Keratinocyte (primary cell): ENCODE data around the gene FAF1. TPM values are rescaled to one million over a fixed set of nuclear protein-coding genes. Genes with fewer than 3 reads are reported as not detected.

ENCODE experiments used
- DNase-seq: peaks from one replicate; pipeline ENCODE4 v3.0.0-alpha.2; 2011; ENCODE audit warnings: low read depth, missing footprints, low spot score
- FAIRE-seq: peaks from 2 replicates; lab custom pipeline; 2011; peaks lifted over from hg19 to GRCh38; lab: Jason Lieb, UNC
- H2AFZ ChIP-seq: 2 replicates; pipeline ENCODE4 v1.6.0; 2012; ENCODE audit warnings: low read length, control low read depth, inconsistent platforms; ENCODE audit not compliant: control insufficient read depth
- H3K27ac ChIP-seq: 2 replicates; pipeline ENCODE4 v1.5.1; 2011; ENCODE audit warnings: low read length; ENCODE audit not compliant: control insufficient read depth, insufficient read depth
- H3K27me3 ChIP-seq: 3 replicates; pipeline ENCODE4 v1.6.0; 2011; ENCODE audit warnings: low read length; ENCODE audit not compliant: control insufficient read depth, insufficient read depth; ENCODE audit errors: extremely low read depth
- H3K36me3 ChIP-seq, 2 experiments: 2 replicates in 1 of 2; 3 replicates in 1 of 2; pipeline ENCODE4 v1.5.1; 2011; ENCODE audit warnings: low read length in 2 of 2, mild to moderate bottlenecking in 1 of 2; ENCODE audit not compliant: control insufficient read depth in 2 of 2, insufficient read depth in 2 of 2; ENCODE audit errors: extremely low read depth in 1 of 2
- H3K4me1 ChIP-seq: 3 replicates; pipeline ENCODE4 v1.5.1; 2011; ENCODE audit warnings: low read length; ENCODE audit not compliant: control insufficient read depth, insufficient read depth; ENCODE audit errors: extremely low read depth
- H3K4me2 ChIP-seq: 3 replicates; pipeline ENCODE4 v1.6.0; 2011; ENCODE audit warnings: low read depth, low read length; ENCODE audit not compliant: control insufficient read depth, insufficient read depth; ENCODE audit errors: extremely low read depth
- H3K4me3 ChIP-seq, 3 experiments: fragments of 200-600 bp in 1 of 3; sonication (generic) in 1 of 3; 2 replicates in 2 of 3; 3 replicates in 1 of 3; pipeline ENCODE4 v1.5.1; 2011 to 2016; ENCODE audit warnings: low read length in 3 of 3, mild to moderate bottlenecking in 3 of 3, control low read depth in 2 of 3, inconsistent platforms in 1 of 3, low read depth in 1 of 3, mixed read lengths in 1 of 3, mixed run types in 1 of 3, moderate library complexity in 1 of 3; ENCODE audit not compliant: control insufficient read depth in 2 of 3, insufficient read depth in 2 of 3; ENCODE audit errors: extremely low read depth in 1 of 3
- H3K79me2 ChIP-seq: 2 replicates; pipeline ENCODE4 v1.6.0; 2012; ENCODE audit warnings: low read length; ENCODE audit not compliant: control insufficient read depth, insufficient read depth
- H3K9ac ChIP-seq: 3 replicates; pipeline ENCODE4 v1.6.0; 2011; ENCODE audit warnings: low read length; ENCODE audit not compliant: control insufficient read depth, insufficient read depth; ENCODE audit errors: extremely low read depth
- H3K9me1 ChIP-seq: 3 replicates; pipeline ENCODE4 v1.6.0; 2011; ENCODE audit warnings: low read length; ENCODE audit not compliant: control insufficient read depth, insufficient read depth; ENCODE audit errors: extremely low read depth
- H3K9me3 ChIP-seq: 2 replicates; pipeline ENCODE4 v1.5.1; 2012; ENCODE audit warnings: low read depth, low read length; ENCODE audit not compliant: control insufficient read depth
- H4K20me1 ChIP-seq: 3 replicates; pipeline ENCODE4 v1.6.0; 2011; ENCODE audit warnings: low read length; ENCODE audit not compliant: control insufficient read depth, insufficient read depth; ENCODE audit errors: extremely low read depth
- CTCF ChIP-seq, 3 experiments: IDR thresholded peaks in 1 of 3; conservative IDR thresholded peaks in 1 of 3; optimal IDR thresholded peaks in 1 of 3; 2 replicates in 2 of 3; 3 replicates in 1 of 3; pipeline versions ENCODE3 to v1.5.1; 2011; ENCODE audit warnings: low read length in 3 of 3, mild to moderate bottlenecking in 3 of 3, moderate library complexity in 2 of 3, control low read depth in 1 of 3, inconsistent platforms in 1 of 3; ENCODE audit not compliant: insufficient read depth in 2 of 3; ENCODE audit errors: extremely low read depth in 1 of 3
- EZH2 ChIP-seq: IDR thresholded peaks from one replicate; pipeline ENCODE4 v1.6.1; 2012; ENCODE audit warnings: inconsistent platforms, mild to moderate bottlenecking, low read length, moderate library complexity
- dilution Hi-C: fragments of 300-500 bp; cut with MboI; formaldehyde crosslinking; loops from one replicate; pipeline ENCODE4 v1.7.0; 2020; ENCODE audit warnings: low sequenced_read_pairs; ENCODE audit not compliant: extremely low pct_ligation_motif_present
- polyA plus RNA-seq, 5 experiments: library from polyadenylated mRNA; depleted of rRNA in 3 of 5; stranded (reverse) in 3 of 5; stranded (forward) in 1 of 5; unstranded in 1 of 5; fragments of >200 nt; gene quantifications; 1 replicate in 1 of 5; 2 replicates in 3 of 5; 3 replicates in 1 of 5; pipeline versions ENCODE4 v1.2.1 to v1.2.3, GENCODE V29; 2011 to 2012; ENCODE audit warnings: missing spikeins in 2 of 5, low read depth in 1 of 5, low replicate concordance in 1 of 5

FAF1 gene
- polyA plus RNA-seq, 1 donor (not counting 4 experiments of a cell fraction or from before 2014, with no cell fraction given), result 33.1 TPM

DNA sequence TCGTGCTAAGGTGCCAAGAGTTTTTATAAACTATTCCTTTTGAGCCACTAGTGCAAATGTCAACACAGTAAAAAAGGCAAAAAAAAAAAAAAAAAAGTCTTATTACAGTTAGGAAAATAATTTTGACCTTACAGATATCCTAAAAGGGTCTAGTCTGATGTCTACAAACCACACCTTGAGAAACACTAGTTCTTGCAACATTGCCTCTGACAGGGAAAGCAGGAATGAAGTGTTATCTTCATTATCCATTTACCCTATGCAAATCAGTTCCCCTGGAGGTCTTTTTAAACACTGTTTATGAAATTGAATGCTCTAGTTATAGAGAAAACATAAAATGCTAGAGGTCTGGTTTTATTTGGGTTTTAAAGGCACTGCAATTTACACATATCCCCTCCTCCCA is 421.6 kb downstream of the FAF1 start:
- H4K20me1 ChIP-seq, result no peaks in the 10 kb centered on the region
- H3K4me1 ChIP-seq, result no peaks in the 10 kb centered on the region
- H2AFZ ChIP-seq, result no peak overlapping the region
- no peaks in the 10 kb centered on the region for H3K9me3 ChIP-seq
- H3K36me3 ChIP-seq, result peaks cover 0 to 2% of the 10 kb centered on the region in 2 experiments
- no peaks in the 10 kb centered on the region for H3K79me2 ChIP-seq
- no peak for TF ChIP-seq CTCF (optimal IDR thresholded peaks at IDR 0.05 in 1 of 3, IDR thresholded peaks at IDR 0.05 in 1 of 3, conservative IDR thresholded peaks at IDR 0.05 in 1 of 3; ENCODE audit: extremely low read depth in 1 of 3, insufficient read depth in 2 of 3, low read length in 3 of 3)
- TF ChIP-seq EZH2, result no peak
- dilution Hi-C loops, result no loop called here
- no peaks in the 10 kb centered on the region for H3K9me1 ChIP-seq
- no peak overlapping the region for H3K4me3 ChIP-seq
- no peaks in the 10 kb centered on the region for H3K27me3 ChIP-seq
- DNase-seq (no peak), FAIRE-seq (no peak)
- H3K27ac ChIP-seq, result no peak overlapping the region
- no peak overlapping the region for H3K4me2 ChIP-seq
- no peak overlapping the region for H3K9ac ChIP-seq

DNA sequence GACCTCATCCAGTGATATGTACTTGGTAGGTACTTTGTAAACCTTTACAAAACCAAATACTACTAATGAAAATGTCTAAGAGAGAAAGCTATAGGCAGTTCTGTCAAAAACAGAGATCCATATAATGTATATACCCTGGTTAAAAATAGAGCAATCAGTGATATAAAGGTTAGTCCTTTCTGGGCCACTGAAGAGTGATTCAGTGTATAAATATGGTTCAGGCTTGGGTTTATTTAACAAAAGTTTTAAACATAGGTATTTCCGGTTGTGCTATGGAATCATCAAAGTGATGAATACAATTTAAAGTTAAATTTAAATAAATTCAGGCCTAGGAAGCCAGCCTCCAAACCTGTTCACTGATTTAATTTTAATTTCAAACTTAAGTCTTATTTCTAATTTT is 428.5 kb downstream of the FAF1 start:
- Histone ChIP-seq H3K79me2 (no peaks in the 10 kb centered on the region), H2AFZ (no peak overlapping the region), H3K9ac (no peak overlapping the region), H3K9me1 (no peaks in the 10 kb centered on the region), H3K36me3 (peaks cover 0 to 2% of the 10 kb centered on the region in 2 experiments), H3K27ac (no peak overlapping the region), H4K20me1 (no peaks in the 10 kb centered on the region), H3K4me2 (no peak overlapping the region), H3K4me1 (no peaks in the 10 kb centered on the region), H3K27me3 (no peaks in the 10 kb centered on the region), H3K9me3 (no peaks in the 10 kb centered on the region), H3K4me3 (no peak overlapping the region)
- FAIRE-seq (no peak), DNase-seq (no peak)
- dilution Hi-C loops, result no loop called here
- no peak for TF ChIP-seq EZH2
- TF ChIP-seq CTCF (optimal IDR thresholded peaks at IDR 0.05 in 1 of 3, IDR thresholded peaks at IDR 0.05 in 1 of 3, conservative IDR thresholded peaks at IDR 0.05 in 1 of 3; ENCODE audit: extremely low read depth in 1 of 3, insufficient read depth in 2 of 3, low read length in 3 of 3), result no peak
